Cardiac fibroblast (primary cell): Measurements from ENCODE around the gene GNG7.

Experiments used
- DNase-seq, 2 donors: peaks; one replicate each; pipeline versions ENCODE4 v3.0.0 to v3.0.0-alpha.2; 2010; ENCODE audit warnings: low read depth in 2 of 2
- H3K4me3 ChIP-seq, 2 donors: replicated peaks in 1 of 2; 1 replicate in 1 of 2; 2 replicates in 1 of 2; pipeline ENCODE4 v1.5.1; 2011; ENCODE audit warnings: low read depth in 2 of 2, low read length in 2 of 2, mild to moderate bottlenecking in 2 of 2, moderate library complexity in 1 of 2
- TF ChIP-seq, protein P1 (sequence below): IDR thresholded peaks from one replicate; pipeline ENCODE4 v1.5.1; 2011; ENCODE audit warnings: low read depth, mild to moderate bottlenecking, low read length, inconsistent platforms

Gene GNG7

DNA sequence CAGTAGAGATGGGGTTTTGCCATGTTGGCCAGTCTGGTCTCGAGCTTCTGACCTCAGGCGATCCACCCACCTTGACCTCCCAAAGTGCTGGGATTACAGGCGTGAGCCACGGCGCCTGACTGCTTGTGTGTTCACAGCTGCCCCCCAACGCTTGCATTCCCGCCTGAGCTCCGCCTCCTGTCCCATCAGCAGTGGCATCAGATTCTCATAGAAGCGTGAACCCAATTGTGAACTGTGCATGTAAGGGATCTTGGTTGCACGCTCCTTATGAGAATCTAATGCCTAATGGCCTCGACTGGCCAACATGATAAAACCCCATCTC is 150.7 kb downstream of the GNG7 start:
- no peak for DNase-seq
- no peak overlapping the region for H3K4me3 ChIP-seq
- TF ChIP-seq, protein P1, sequence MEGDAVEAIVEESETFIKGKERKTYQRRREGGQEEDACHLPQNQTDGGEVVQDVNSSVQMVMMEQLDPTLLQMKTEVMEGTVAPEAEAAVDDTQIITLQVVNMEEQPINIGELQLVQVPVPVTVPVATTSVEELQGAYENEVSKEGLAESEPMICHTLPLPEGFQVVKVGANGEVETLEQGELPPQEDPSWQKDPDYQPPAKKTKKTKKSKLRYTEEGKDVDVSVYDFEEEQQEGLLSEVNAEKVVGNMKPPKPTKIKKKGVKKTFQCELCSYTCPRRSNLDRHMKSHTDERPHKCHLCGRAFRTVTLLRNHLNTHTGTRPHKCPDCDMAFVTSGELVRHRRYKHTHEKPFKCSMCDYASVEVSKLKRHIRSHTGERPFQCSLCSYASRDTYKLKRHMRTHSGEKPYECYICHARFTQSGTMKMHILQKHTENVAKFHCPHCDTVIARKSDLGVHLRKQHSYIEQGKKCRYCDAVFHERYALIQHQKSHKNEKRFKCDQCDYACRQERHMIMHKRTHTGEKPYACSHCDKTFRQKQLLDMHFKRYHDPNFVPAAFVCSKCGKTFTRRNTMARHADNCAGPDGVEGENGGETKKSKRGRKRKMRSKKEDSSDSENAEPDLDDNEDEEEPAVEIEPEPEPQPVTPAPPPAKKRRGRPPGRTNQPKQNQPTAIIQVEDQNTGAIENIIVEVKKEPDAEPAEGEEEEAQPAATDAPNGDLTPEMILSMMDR = no peak

DNA sequence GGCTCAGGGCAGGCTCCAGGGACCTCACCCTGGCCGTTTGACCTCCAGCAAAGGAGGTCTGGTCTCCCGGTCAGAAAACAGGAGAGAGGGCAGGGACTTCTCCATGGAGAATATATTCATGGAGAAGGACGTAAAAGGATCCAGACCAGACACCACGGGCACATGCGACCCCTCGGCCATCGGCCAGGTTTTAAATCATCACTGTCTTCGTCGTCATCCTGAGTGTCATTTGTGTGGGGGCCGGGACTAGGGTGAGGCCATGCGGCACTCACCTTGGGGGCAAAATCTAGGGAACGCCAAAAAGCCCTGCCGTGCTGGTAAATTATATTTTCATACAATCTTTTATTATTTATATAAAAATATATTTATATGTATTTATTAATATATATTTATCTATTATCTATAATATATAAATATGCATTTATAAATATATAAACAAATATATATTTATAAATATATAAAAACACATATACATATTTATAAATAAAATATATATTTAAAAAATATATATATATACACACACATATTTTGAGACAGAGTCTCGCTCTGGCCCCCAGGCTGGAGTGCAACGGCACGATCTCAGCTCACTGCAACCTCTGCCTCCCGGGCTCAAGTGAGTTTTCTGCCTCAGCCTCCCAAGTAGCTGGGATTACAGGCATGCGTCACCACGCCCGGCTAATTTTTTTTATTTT is 151.2 kb downstream of the GNG7 start:
- TF ChIP-seq, protein P1 = no peak
- DNase-seq = no peak
- no peak overlapping the region for H3K4me3 ChIP-seq

DNA sequence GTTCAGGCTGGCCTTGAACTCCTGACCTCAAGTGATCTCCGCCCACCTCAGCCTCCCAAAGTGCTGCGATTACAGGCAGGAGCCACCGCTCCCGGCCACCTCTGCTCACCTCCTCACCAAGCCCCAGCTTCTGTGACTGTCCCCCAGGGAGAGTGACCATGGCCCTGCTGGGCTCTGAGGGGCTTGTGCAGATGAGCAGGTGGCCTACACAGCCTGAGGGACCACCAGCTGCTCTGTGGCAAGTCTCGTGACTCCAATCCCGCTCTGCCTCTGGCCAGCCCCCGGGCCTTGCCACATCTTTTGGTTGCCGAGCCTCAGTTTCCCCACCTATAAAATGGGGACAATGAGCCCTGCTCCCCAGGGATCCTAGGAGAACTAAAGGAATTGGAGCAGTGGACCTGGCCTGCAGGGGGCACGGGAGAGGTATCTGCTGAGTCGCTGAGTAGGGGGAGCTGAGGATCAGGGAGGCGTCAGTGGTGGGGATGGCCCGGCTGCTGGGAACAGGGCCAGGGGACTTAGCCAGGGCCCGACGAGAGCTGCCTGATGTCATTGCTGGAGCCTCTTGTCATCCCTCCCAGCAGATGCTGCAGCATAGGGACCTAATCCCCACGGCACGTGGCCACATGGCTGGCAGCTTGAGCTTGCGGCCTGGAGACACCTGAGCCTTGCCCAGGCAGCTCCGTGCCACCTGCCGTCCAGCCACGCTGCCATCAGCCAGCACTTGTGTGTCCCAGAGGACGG is 151.9 kb downstream of the GNG7 start:
- no peak for DNase-seq
- no peak overlapping the region for H3K4me3 ChIP-seq
- TF ChIP-seq, protein P1 = no peak

DNA sequence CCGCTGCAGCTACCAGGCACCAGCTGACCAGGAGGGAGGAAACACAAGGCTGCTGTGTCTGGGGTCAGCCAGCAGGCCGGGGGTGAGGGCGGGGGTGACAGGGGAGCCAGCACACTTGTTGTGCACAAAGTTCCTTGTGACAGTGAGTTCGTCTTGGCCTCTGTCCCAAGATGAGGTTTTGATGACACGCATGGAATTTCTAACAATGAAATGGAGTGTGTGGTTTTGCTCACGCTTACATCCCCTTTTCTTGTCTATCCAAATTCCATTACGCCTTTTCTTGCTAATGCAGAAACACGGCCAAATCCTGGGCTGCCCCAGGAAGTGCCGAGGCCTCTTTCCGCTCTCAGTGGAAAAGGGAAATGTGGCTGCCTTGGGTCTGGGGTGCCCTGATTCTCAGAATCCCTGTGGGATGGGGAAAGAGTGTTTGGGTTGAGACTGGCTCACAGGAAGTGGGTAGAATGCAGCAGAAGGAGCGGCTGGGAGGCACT is 152.7 kb downstream of the GNG7 start:
- H3K4me3 ChIP-seq = no peak overlapping the region
- DNase-seq = peak; percentile 97
- TF ChIP-seq, protein P1 = no peak

DNA sequence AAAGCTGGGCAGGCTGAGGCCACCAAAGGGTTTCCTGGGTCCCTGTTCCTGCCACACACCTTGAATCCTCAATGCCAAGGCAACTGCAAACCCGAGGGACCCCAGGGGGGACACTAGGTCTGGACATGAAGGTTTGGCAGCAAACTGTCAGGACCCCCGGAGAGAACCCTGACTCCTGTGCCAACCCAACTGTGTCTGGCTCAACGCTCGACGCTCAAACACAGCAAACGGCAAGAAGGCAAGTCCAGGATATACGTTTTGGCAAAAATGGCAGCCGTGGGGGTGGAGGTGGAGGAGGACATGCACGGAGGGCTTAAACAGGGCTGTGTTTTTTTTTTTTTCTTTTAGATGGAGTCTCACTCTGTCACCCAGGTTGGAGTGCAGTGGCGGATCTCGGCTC is 153.5 kb downstream of the GNG7 start:
- no peak overlapping the region for H3K4me3 ChIP-seq
- DNase-seq = no peak

DNA sequence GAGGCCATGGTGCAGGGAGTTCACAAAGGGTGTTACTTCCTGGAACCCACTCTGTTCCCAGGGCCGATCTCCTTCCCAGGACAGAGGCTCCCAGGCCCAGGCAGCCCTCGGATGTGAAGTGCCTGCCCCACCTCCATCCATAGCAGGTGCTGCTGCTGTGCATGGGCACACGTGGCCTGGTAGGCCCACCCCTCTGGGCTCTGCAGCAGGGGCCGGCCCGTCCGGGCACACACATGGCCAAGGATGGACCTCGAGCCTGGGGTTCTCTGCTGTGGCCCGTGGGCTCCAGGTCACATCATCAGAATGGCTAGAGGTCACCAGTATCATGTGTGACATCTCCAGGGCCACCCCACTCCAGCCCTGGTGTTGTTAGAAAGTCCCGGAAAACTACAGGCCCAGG is 154.8 kb downstream of the GNG7 start:
- TF ChIP-seq, protein P1 = no peak

More for the DNA sequence above, 153.5 kb downstream of the GNG7 start:
- TF ChIP-seq, protein P1 = no peak

More for the DNA sequence above, 154.8 kb downstream of the GNG7 start:
- no peak for DNase-seq
- no peak overlapping the region for H3K4me3 ChIP-seq
